ENCODE results near the gene CCDC187.

The CCDC187 gene

GRCh38 chr9:136246849-136247550 is 56.9 kb downstream of the CCDC187 start:
- Histone ChIP-seq H4K20me1 (ENCODE audit: insufficient read depth) (no peaks in the 10 kb centered on the region), H3K36me3 (ENCODE audit: insufficient read depth) (no peaks in the 10 kb centered on the region), H3K27me3 (ENCODE audit: insufficient read depth, low read depth) (peaks cover 54% of the 10 kb centered on the region), H3K4me2 (no peak overlapping the region), H3K27ac (no peak overlapping the region), H3K79me2 (ENCODE audit: insufficient read depth, low read depth) (peaks cover 28% of the 10 kb centered on the region; the same call in 1 of the 2 replicates), H3K9ac (no peak overlapping the region), H2AFZ (ENCODE audit: low read depth) (no peak overlapping the region), H3K4me3 (IDR thresholded peaks at IDR 0.05; ENCODE audit: insufficient read depth, low read depth, low read length) (no peak overlapping the region), H3K4me1 (ENCODE audit: low read depth, poor library complexity, severe bottlenecking) (peaks cover 28% of the 10 kb centered on the region)
- no peak for TF ChIP-seq CTCF (conservative IDR thresholded peaks at IDR 0.05; ENCODE audit: low read depth, low read length)

GRCh38 chr9:136245219-136246150 is 58.4 kb downstream of the CCDC187 start, which contains the start of gene QSOX2:
Gene QSOX2 (minus strand): TSS chr9:136245812. CDS start chr9:136245803, 9 bp downstream.
- H4K20me1 ChIP-seq (ENCODE audit: insufficient read depth): no peaks in the 10 kb centered on the region
- peak within 1 kb of the TSS; percentile 79 for H3K9ac ChIP-seq
- H3K79me2 ChIP-seq (ENCODE audit: insufficient read depth, low read depth): peaks cover 43% of the 10 kb centered on the region; the same call in 1 of the 2 replicates
- peak within 1 kb of the TSS; percentile 96 for H3K4me2 ChIP-seq
- H2AFZ ChIP-seq (ENCODE audit: low read depth): no peak within 1 kb of the TSS; the same call in 1 of the 2 replicates
- H3K27ac ChIP-seq: peak within 1 kb of the TSS; percentile 17; the same call in 1 of the 2 replicates
- peaks cover 42% of the 10 kb centered on the region for H3K27me3 ChIP-seq (ENCODE audit: insufficient read depth, low read depth)
- H3K4me1 ChIP-seq (ENCODE audit: low read depth, poor library complexity, severe bottlenecking): peaks cover 28% of the 10 kb centered on the region
- H3K36me3 ChIP-seq (ENCODE audit: insufficient read depth): no peaks in the 10 kb centered on the region
- H3K4me3 ChIP-seq (IDR thresholded peaks at IDR 0.05; ENCODE audit: insufficient read depth, low read depth, low read length): no peak within 1 kb of the TSS
- no peak for TF ChIP-seq CTCF (conservative IDR thresholded peaks at IDR 0.05; ENCODE audit: low read depth, low read length)

GRCh38 chr9:136244969-136245218 is 59.0 kb downstream of the CCDC187 start:
- H2AFZ ChIP-seq (ENCODE audit: low read depth): no peak overlapping the region; the same call in 1 of the 2 replicates

More at GRCh38 chr9:136244969-136245218, 59.0 kb downstream of the CCDC187 start:
- H3K36me3 ChIP-seq (ENCODE audit: insufficient read depth): no peaks in the 10 kb centered on the region
- H3K27me3 ChIP-seq (ENCODE audit: insufficient read depth, low read depth): peaks cover 36% of the 10 kb centered on the region
- no peaks in the 10 kb centered on the region for H4K20me1 ChIP-seq (ENCODE audit: insufficient read depth)
- H3K4me1 ChIP-seq (ENCODE audit: low read depth, poor library complexity, severe bottlenecking): peaks cover 28% of the 10 kb centered on the region
- peak overlapping the region; percentile 96 for H3K4me2 ChIP-seq
- peak overlapping the region; percentile 79 for H3K9ac ChIP-seq
- peak overlapping the region; percentile 17; the same call in 1 of the 2 replicates for H3K27ac ChIP-seq
- H3K79me2 ChIP-seq (ENCODE audit: insufficient read depth, low read depth): peaks cover 48% of the 10 kb centered on the region; the same call in 1 of the 2 replicates
- H3K4me3 ChIP-seq (IDR thresholded peaks at IDR 0.05; ENCODE audit: insufficient read depth, low read depth, low read length): no peak overlapping the region
- TF ChIP-seq CTCF (conservative IDR thresholded peaks at IDR 0.05; ENCODE audit: low read depth, low read length): no peak
